Type B pancreatic cell (in vitro differentiated cells): ENCODE data around the gene P2RX3. TPM values are rescaled to one million over a fixed set of nuclear protein-coding genes. Genes with fewer than 3 reads are reported as not detected.
"Not testable (repeated sequence)": the region's sequence is repeated elsewhere in the genome, so short reads cannot be mapped to it uniquely, and the experiment has no call there.

Experiments used
- DNase-seq: peaks from one replicate; pipeline ENCODE4 v3.0.0; 2021; ENCODE audit warnings: mixed read lengths; ENCODE audit not compliant: unreplicated experiment; ENCODE audit errors: extremely low spot score
- H3K27ac Mint-ChIP-seq: 2 replicates; pipeline ENCODE4 v1.8.0; 2021; ENCODE audit warnings: mild to moderate bottlenecking, mixed read lengths
- H3K27me3 Mint-ChIP-seq: 2 replicates; pipeline ENCODE4 v1.8.0; 2021; ENCODE audit warnings: mixed read lengths
- H3K36me3 Mint-ChIP-seq: 2 replicates; pipeline ENCODE4 v1.8.0; 2021; ENCODE audit warnings: mixed read lengths
- H3K4me1 Mint-ChIP-seq: one replicate; pipeline ENCODE4 v1.8.0; 2021; ENCODE audit warnings: mixed read lengths; ENCODE audit not compliant: unreplicated experiment
- H3K4me3 Mint-ChIP-seq: 2 replicates; pipeline ENCODE4 v1.8.0; 2021; ENCODE audit warnings: mild to moderate bottlenecking, mixed read lengths
- H3K9me3 Mint-ChIP-seq: 2 replicates; pipeline ENCODE4 v1.8.0; 2021; ENCODE audit warnings: mixed read lengths
- CTCF ChIP-seq: fragments of 200-600 bp; sonication (generic); conservative IDR thresholded peaks from 2 replicates; pipeline ENCODE4 v1.5.0; 2021; ENCODE audit warnings: antibody characterized with exemption, mild to moderate bottlenecking
- total RNA-seq: library from RNA; stranded (reverse); gene quantifications from 2 replicates; pipeline ENCODE4 v1.2.1, GENCODE V29; 2021; ENCODE audit warnings: low replicate concordance

P2RX3 gene
- total RNA-seq, 1 donor from 2014 or later: 4.0 TPM

- H3K9me3 Mint-ChIP-seq: no peaks in the 10 kb centered on the region
- H3K27ac Mint-ChIP-seq: no peak overlapping the region
- no peaks in the 10 kb centered on the region for H3K27me3 Mint-ChIP-seq
- DNase-seq: no peak
- H3K4me1 Mint-ChIP-seq: peaks cover 25% of the 10 kb centered on the region
- peaks cover 31% of the 10 kb centered on the region for H3K36me3 Mint-ChIP-seq
- no peak for TF ChIP-seq CTCF
- H3K4me3 Mint-ChIP-seq: no peak overlapping the region
Observed at GRCh38 chr11:57331720-57332119, 6.4 kb upstream of the P2RX3 start.

- H3K27ac Mint-ChIP-seq: no peak overlapping the region
- H3K4me1 Mint-ChIP-seq: peaks cover 25% of the 10 kb centered on the region
- TF ChIP-seq CTCF: no peak
- no peaks in the 10 kb centered on the region for H3K27me3 Mint-ChIP-seq
- H3K36me3 Mint-ChIP-seq: peaks cover 22% of the 10 kb centered on the region
- DNase-seq: no peak
- H3K4me3 Mint-ChIP-seq: no peak overlapping the region
- H3K9me3 Mint-ChIP-seq: no peaks in the 10 kb centered on the region
Observed at GRCh38 chr11:57332694-57333440, 5.3 kb upstream of the P2RX3 start.

DNA sequence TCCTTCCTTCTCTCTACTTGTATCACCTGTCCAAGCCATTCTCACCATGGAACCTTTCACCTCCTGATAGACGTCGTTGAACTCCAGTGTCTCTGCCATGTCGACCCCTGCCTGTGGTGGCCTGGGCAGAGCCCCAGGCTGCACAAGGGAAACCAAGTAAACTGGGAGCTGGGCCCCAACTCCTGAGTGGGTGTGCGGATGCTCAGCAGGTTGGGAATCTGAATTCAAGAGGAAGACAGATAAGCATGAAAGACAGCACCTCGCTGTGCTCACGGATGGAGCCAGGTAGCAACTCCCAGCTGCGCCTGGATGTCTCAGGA lies 3.2 kb upstream of the P2RX3 start:
- Mint-ChIP-seq H3K4me1 (peaks cover 39% of the 10 kb centered on the region), H3K9me3 (no peaks in the 10 kb centered on the region), H3K36me3 (peaks cover 15% of the 10 kb centered on the region), H3K27ac (peak overlapping the region; percentile 83), H3K4me3 (peak overlapping the region; percentile 95), H3K27me3 (peaks cover 3% of the 10 kb centered on the region)
- no peak for DNase-seq
- no peak for TF ChIP-seq CTCF

DNA sequence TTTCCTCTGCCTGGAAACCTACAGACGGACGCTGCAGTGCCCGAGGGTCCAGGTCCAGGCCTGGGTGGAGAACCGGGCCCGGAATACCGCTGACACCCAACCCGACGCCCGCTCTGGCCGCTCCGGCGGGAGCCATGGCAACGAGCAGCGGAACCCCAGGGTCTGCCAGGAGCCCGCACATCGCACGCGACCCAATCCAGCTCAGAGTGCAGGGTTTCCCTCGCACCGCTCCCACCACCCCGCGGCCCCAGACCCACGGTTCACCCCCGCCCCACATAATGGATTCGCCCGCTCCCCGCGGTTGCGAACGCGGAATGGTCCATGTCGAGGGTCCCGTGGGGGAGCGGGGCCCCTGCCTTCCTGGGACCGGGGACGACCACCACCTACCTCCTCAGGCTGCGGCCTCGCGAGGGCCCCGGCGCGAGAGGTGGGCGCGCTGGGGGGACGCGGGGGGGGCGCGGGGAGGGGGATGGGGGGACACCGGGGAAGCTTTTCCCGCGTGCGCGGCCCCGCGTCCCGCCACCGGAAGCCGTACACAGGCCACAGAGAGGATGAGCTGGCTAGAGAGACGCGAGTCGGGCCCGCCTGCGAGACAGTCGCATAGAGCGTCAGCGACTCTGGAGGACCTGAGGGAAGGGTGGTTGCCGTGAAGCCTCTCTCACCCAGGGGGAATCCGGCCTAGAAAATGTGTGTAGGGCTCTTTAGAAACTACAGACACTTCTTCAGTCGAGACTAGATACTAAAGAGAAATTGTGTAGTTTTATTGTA lies 2.6 kb upstream of the P2RX3 start, which contains the start of gene SSRP1:
SSRP1 (minus strand) TSS at position 550 of the 768 bp plus-strand sequence. CDS start 771 bp downstream, outside the sequence.
- Mint-ChIP-seq H3K9me3 (no peaks in the 10 kb centered on the region), H3K4me3 (peak within 1 kb of the TSS; percentile 95), H3K27ac (peak within 1 kb of the TSS; percentile 98), H3K27me3 (peaks cover 3% of the 10 kb centered on the region), H3K4me1 (peaks cover 45% of the 10 kb centered on the region), H3K36me3 (peaks cover 15% of the 10 kb centered on the region)
- DNase-seq: peak; percentile 86
- TF ChIP-seq CTCF: no peak

- DNase-seq: no peak
- Mint-ChIP-seq H3K36me3 (peaks cover 8% of the 10 kb centered on the region), H3K4me1 (peaks cover 49% of the 10 kb centered on the region), H3K9me3 (no peaks in the 10 kb centered on the region), H3K4me3 (peak overlapping the region; percentile 95), H3K27ac (peak overlapping the region; percentile 98), H3K27me3 (peaks cover 3% of the 10 kb centered on the region)
- TF ChIP-seq CTCF: no peak
Observed at GRCh38 chr11:57336111-57336666, 2.0 kb upstream of the P2RX3 start.

DNA sequence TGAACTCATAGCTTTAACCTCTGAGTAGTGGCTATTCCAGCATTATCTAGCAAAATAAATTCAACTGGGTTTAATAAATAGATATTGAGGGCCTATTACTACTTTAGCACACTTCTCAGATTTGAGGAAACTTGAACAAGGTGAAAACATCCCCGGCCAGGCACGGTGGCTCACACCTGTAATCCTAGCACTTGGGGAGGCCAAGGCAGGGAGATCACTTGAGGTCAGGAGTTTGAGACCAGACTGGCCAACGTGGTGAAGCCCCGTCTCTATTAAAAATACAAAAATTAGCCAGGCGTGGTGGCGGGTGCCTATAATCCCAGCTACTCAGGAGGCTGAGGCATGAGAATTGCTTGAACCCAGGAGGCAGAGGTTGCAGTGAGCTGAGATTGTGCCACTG lies 1.3 kb upstream of the P2RX3 start:
- H3K9me3 Mint-ChIP-seq, H3K36me3 Mint-ChIP-seq, DNase-seq, H3K27me3 Mint-ChIP-seq: not testable (repeated sequence)
- H3K4me1 Mint-ChIP-seq: peaks cover 49% of the 10 kb centered on the region
- peak overlapping the region; percentile 95 for H3K4me3 Mint-ChIP-seq
- H3K27ac Mint-ChIP-seq: peak overlapping the region; percentile 98
